OCI-LY7 (cell line): ENCODE measurements around the gene CLMN.

ENCODE experiments used
- EZH2phosphoT487 ChIP-seq: fragments of 200-600 bp; sonication (generic); IDR thresholded peaks from 2 replicates; pipeline ENCODE4 v1.6.1; 2018; ENCODE audit warnings: low read depth, borderline replicate concordance, mild to moderate bottlenecking, mixed run types, antibody characterized with exemption, low read length, moderate library complexity, mixed read lengths
- TF ChIP-seq, protein P1 (sequence below): fragments of 200-600 bp; sonication (generic); conservative IDR thresholded peaks from 2 replicates; pipeline ENCODE4 v1.5.1; 2014; ENCODE audit warnings: mild to moderate bottlenecking, antibody characterized with exemption, low read length, moderate library complexity, mixed read lengths

DNA sequence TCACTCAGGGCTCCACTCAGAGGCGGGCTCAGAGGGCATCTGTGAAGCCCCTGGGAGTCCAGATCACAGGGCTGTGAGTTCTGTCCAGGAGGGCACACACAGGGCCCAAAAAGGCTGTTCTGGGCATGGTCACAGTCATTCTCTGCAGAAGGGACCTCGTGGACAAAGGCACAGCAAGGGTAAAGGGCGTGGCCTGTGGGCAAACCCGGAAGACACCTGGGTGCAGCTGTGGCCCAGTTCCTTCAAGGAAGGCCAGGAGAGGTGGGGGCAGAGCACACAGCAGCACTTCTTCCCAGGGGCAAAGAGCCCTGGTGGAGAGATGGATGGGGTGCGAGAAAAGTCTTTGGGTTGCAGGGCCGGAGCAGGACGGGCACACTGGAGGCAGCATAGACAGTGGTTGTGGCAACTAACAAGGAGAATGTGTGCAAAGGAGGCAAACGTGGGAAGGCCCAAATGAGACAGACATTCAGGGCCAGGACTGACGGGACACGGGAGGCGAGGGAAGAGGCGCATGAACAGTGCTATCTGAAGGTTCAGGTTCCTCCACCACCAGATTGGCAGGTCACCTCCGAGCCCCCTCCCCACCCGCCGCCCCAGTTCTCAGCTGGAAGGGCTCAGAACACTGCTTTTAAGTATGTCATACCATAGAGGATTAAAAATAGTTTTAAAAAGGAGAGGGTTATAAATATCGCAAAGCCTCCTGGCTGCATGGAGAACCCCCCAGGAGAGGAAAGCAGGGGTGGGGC lies 8.9 kb downstream of the CLMN start:
- TF ChIP-seq, protein P1, sequence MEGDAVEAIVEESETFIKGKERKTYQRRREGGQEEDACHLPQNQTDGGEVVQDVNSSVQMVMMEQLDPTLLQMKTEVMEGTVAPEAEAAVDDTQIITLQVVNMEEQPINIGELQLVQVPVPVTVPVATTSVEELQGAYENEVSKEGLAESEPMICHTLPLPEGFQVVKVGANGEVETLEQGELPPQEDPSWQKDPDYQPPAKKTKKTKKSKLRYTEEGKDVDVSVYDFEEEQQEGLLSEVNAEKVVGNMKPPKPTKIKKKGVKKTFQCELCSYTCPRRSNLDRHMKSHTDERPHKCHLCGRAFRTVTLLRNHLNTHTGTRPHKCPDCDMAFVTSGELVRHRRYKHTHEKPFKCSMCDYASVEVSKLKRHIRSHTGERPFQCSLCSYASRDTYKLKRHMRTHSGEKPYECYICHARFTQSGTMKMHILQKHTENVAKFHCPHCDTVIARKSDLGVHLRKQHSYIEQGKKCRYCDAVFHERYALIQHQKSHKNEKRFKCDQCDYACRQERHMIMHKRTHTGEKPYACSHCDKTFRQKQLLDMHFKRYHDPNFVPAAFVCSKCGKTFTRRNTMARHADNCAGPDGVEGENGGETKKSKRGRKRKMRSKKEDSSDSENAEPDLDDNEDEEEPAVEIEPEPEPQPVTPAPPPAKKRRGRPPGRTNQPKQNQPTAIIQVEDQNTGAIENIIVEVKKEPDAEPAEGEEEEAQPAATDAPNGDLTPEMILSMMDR: no peak
- TF ChIP-seq EZH2phosphoT487: no peak
